Gastroesophageal sphincter (tissue), 4 donors: ENCODE results near the gene ADGRD1. TPM values are rescaled to one million over a fixed set of nuclear protein-coding genes. Genes with fewer than 3 reads are reported as not detected.

ENCODE experiments used
- ATAC-seq: fragments of 150-250 bp; one replicate; pipeline ENCODE4 v1.9.1; 2016; ENCODE audit warnings: mild to moderate bottlenecking, moderate library complexity
- H3K27ac ChIP-seq, 4 donors: fragments of 200-600 bp; sonication (generic) in 3 of 4; 1 replicate in 3 of 4; 2 replicates in 1 of 4; pipeline ENCODE4 v1.5.1; 2016 to 2019
- H3K27me3 ChIP-seq: fragments of 200-600 bp; sonication (generic); one replicate; pipeline ENCODE4 v1.5.1; 2019
- H3K36me3 ChIP-seq, 2 donors: fragments of 200-600 bp; sonication (generic); one replicate each; pipeline ENCODE4 v1.5.1; 2019; ENCODE audit warnings: control low read depth in 1 of 2
- H3K4me1 ChIP-seq, 3 donors: fragments of 200-600 bp; sonication (generic); 1 replicate in 2 of 3; 2 replicates in 1 of 3; pipeline ENCODE4 v1.5.1; 2016 to 2019; ENCODE audit warnings: control low read depth in 2 of 3
- H3K4me3 ChIP-seq, 2 donors: fragments of 200-600 bp; sonication (generic); one replicate each; pipeline ENCODE4 v1.5.1; 2019; ENCODE audit warnings: mild to moderate bottlenecking in 1 of 2, moderate library complexity in 1 of 2
- H3K9me3 ChIP-seq, 3 donors: fragments of 200-600 bp; sonication (generic); one replicate each; pipeline ENCODE4 v1.5.1; 2017 to 2019; ENCODE audit warnings: control low read depth in 2 of 3
- EP300 ChIP-seq: sonication (generic); formaldehyde crosslinking; IDR thresholded peaks from one replicate; pipeline ENCODE4 v1.6.1; 2017; ENCODE audit warnings: antibody characterized with exemption, mild to moderate bottlenecking
- POLR2A ChIP-seq, 2 donors: fragments of 450-650 bp; IDR thresholded peaks; one replicate each; pipeline ENCODE4 v1.6.1; 2017; ENCODE audit warnings: antibody characterized with exemption in 2 of 2, mild to moderate bottlenecking in 2 of 2, moderate library complexity in 1 of 2
- POLR2AphosphoS5 ChIP-seq: sonication (generic); formaldehyde crosslinking; IDR thresholded peaks from one replicate; pipeline ENCODE4 v1.6.1; 2017; ENCODE audit warnings: antibody characterized with exemption
- WGBS, 2 donors: methylation state at CpG; one replicate each; pipeline ENCODE4 v1.1.5; 2018; ENCODE audit warnings: low coverage in 1 of 2; 5-methylcytosine and 5-hydroxymethylcytosine counted together
- total RNA-seq, 4 donors: library from RNA; depleted of rRNA; stranded (reverse); fragments of >200 nt; gene quantifications; one replicate each; pipeline ENCODE4 v1.1.0, GENCODE V29; 2016
- TF ChIP-seq, protein P1 (sequence below), 4 experiments: fragments of 200-600 bp in 2 of 4; fragments of 450-650 bp in 2 of 4; sonication (generic) in 1 of 4; IDR thresholded peaks; one replicate each; pipeline ENCODE4 v1.5.1; 2017 to 2019; ENCODE audit warnings: antibody characterized with exemption in 4 of 4, mild to moderate bottlenecking in 2 of 4, moderate library complexity in 2 of 4

Gene ADGRD1
- total RNA-seq, 4 donors from 2014 or later: 19.1 to 43.4 (median 31.3) TPM

DNA sequence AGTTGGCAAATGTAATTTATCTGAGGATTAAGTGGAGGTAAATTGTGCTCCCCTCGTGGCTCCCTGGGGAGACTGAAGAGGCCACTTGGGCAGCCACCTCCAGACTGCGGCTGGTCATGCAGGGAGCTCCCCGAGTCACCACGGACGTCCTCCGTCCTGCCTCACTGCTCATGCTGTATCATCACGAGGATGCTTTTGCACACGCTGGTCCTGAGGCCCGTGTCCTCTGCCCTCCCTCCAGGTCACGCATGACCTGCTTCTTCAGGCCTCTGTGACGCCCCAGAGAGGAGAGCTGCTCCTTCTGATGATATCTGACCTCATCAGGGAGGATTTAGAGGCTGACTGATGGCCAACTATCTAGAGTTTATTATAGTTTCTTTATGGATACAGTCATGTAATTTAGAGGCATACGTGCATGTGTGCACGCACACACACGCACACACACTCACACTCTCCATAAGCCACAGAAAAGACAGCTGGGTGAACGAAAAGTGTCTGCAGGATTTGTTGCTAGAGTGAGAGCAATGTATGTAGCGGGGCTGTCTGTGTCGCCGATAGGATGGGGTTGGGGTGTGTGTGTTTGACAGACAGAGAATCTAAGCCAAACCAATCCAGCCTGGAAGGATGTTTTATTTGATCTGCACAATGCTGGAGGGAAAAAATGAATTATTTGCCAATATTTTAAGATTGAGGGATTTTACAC is 160.0 kb downstream of the ADGRD1 start:
- no peak for ATAC-seq
- peaks cover 0 to 40% of the 10 kb centered on the region in 2 donors for H3K36me3 ChIP-seq
- peak overlapping the region in 1 of 4 donors; percentile 3 for H3K27ac ChIP-seq
- H3K4me3 ChIP-seq: no peak overlapping the region
- peaks cover 0 to 34% (median 4%) of the 10 kb centered on the region in 3 donors for H3K4me1 ChIP-seq
- no peaks in the 10 kb centered on the region for H3K27me3 ChIP-seq
- TF ChIP-seq EP300 (no peak), POLR2AphosphoS5 (no peak), POLR2A (IDR thresholded peaks at IDR 0.05) (no peak)
- TF ChIP-seq, protein P1, sequence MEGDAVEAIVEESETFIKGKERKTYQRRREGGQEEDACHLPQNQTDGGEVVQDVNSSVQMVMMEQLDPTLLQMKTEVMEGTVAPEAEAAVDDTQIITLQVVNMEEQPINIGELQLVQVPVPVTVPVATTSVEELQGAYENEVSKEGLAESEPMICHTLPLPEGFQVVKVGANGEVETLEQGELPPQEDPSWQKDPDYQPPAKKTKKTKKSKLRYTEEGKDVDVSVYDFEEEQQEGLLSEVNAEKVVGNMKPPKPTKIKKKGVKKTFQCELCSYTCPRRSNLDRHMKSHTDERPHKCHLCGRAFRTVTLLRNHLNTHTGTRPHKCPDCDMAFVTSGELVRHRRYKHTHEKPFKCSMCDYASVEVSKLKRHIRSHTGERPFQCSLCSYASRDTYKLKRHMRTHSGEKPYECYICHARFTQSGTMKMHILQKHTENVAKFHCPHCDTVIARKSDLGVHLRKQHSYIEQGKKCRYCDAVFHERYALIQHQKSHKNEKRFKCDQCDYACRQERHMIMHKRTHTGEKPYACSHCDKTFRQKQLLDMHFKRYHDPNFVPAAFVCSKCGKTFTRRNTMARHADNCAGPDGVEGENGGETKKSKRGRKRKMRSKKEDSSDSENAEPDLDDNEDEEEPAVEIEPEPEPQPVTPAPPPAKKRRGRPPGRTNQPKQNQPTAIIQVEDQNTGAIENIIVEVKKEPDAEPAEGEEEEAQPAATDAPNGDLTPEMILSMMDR (IDR thresholded peaks at IDR 0.05): no peak
- 74 to 76% methylated on average over 5 to 7 of the region's 18 CpGs for WGBS, 2 donors
- H3K9me3 ChIP-seq: no peaks in the 10 kb centered on the region

GRCh38 chr12:131114271-131114670 is 160.6 kb downstream of the ADGRD1 start:
- peaks cover 0 to 42% of the 10 kb centered on the region in 2 donors for H3K36me3 ChIP-seq
- peaks cover 0 to 34% (median 4%) of the 10 kb centered on the region in 3 donors for H3K4me1 ChIP-seq
- WGBS, 2 donors: 64 to 80% methylated on average over 2 to 5 of the region's 5 CpGs
- H3K9me3 ChIP-seq: no peaks in the 10 kb centered on the region
- no peak for ATAC-seq
- TF ChIP-seq POLR2AphosphoS5 (no peak), POLR2A (IDR thresholded peaks at IDR 0.05) (no peak), EP300 (no peak)
- TF ChIP-seq, protein P1 (IDR thresholded peaks at IDR 0.05): no peak
- H3K27ac ChIP-seq: peak overlapping the region in 1 of 4 donors; percentile 3
- H3K4me3 ChIP-seq: no peak overlapping the region
- H3K27me3 ChIP-seq: no peaks in the 10 kb centered on the region

DNA sequence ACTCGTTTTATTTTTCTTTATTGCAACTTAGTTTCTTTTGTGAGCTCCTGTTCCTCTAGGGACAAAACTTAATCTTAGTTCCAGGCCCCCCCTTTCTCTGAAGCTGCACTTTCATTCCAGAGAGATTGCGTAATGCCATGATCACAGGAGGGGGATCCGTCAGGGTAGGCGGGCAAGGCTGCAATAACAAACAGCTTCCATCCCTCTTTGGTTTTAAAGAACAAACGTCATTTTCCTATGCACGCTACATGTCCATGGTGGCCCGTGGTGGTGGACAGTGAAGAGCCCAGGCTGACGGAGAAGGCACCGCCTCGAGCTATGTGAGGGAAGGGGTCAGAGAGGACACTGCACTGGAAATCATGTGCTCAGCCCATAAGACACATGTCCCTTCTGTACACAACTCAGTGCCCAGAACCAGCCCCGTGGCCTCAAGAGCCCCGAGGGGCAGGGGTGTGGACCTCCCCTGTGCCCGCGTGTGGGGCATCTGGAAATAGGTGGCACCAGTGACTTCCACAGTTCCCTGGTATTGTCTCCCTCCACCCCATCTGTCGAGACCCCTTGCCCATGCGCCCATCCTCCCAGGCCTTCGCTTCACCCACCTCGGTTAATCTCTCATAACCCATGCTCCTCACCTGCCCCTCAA is 161.4 kb downstream of the ADGRD1 start:
- ATAC-seq: peak; percentile 10
- TF ChIP-seq, protein P1 (IDR thresholded peaks at IDR 0.05): no peak
- no peak for TF ChIP-seq POLR2A (IDR thresholded peaks at IDR 0.05)
- TF ChIP-seq EP300: no peak
- Histone ChIP-seq H3K27ac (peak overlapping the region in 1 of 4 donors; percentile 46), H3K36me3 (peaks cover 0 to 50% of the 10 kb centered on the region in 2 donors), H3K9me3 (no peaks in the 10 kb centered on the region), H3K27me3 (no peaks in the 10 kb centered on the region), H3K4me1 (peaks cover 0 to 34% (median 4%) of the 10 kb centered on the region in 3 donors), H3K4me3 (no peak overlapping the region)
- 20 to 88% methylated on average over 1 to 8 of the region's 18 CpGs for WGBS, 2 donors

- ATAC-seq: no peak
- 84 to 88% methylated on average over 7 to 8 of the region's 8 CpGs for WGBS, 2 donors
- Histone ChIP-seq H3K4me1 (peaks cover 0 to 34% (median 4%) of the 10 kb centered on the region in 3 donors), H3K27me3 (no peaks in the 10 kb centered on the region), H3K9me3 (no peaks in the 10 kb centered on the region), H3K27ac (peak overlapping the region in 3 of 4 donors; percentile 8 to 46 (median 22)), H3K36me3 (peaks cover 0 to 59% of the 10 kb centered on the region in 2 donors), H3K4me3 (no peak overlapping the region)
- no peak for TF ChIP-seq POLR2AphosphoS5
These were observed 162.2 kb downstream of the ADGRD1 start for GRCh38 chr12:131115766-131116467.

DNA sequence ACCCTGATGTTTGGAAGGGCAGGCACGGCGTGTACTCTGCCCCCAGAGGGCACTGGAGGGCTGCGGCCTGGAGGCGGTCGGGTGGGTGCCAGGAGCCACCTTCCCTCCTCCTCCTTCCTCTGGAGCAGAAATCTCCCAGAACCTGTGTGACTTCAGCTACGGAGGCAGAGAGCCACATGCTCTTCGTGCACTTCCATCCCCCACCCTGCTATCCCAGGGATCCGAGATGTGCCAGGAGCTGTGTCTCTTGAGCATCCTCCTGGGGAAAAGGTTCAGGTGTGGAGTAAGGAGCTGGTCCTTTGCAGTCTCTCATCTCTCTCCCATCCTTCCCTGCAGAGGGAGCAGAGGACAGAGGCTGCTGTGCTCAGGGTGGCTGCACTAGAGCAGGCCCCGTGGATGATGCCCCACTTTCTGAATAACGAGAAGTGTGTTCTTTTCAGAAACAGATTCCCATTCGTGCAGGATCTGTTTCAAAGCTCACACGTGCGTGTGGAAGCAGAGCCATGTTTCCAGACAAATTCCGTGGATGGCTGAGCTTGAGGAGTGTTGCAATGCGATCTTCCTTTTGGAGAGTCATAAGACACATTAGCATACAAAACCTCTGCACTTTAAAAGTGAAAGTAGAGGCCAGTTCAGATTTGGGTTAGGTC is 162.9 kb downstream of the ADGRD1 start:
- WGBS, 2 donors: 35 to 63% methylated on average over 4 to 6 of the region's 15 CpGs
- H3K4me3 ChIP-seq: no peak overlapping the region
- H3K4me1 ChIP-seq: peaks cover 0 to 34% (median 4%) of the 10 kb centered on the region in 3 donors
- TF ChIP-seq, protein P1 (IDR thresholded peaks at IDR 0.05): peak in 1 of 4 experiments; percentile 41
- no peak for TF ChIP-seq POLR2AphosphoS5
- TF ChIP-seq EP300: no peak
- TF ChIP-seq POLR2A (IDR thresholded peaks at IDR 0.05): no peak
- no peaks in the 10 kb centered on the region for H3K27me3 ChIP-seq
- H3K27ac ChIP-seq: peak overlapping the region in 3 of 4 donors; percentile 15 to 50 (median 46)
- peaks cover 0 to 66% of the 10 kb centered on the region in 2 donors for H3K36me3 ChIP-seq
- ATAC-seq: peak; percentile 80
- no peaks in the 10 kb centered on the region for H3K9me3 ChIP-seq
